WTC11 (cell line): Measurements from ENCODE around the gene NOBOX. TPM values are rescaled to one million over a fixed set of nuclear protein-coding genes. Genes with fewer than 3 reads are reported as not detected.
A peak's percentile ranks its signal among the peaks of the same experiment; 100 is the strongest.

Source experiments
- ATAC-seq: fragments of 200-7000 bp; cut with Tn5 transposase; 2 replicates; pipeline ENCODE4 v1.10.0; 2021; ENCODE audit warnings: mild to moderate bottlenecking, moderate library complexity
- CTCF ChIA-PET: fragments of 300-600 bp; sonication (Branson Sonifier 250); formaldehyde crosslinking; loops from one replicate; lab custom pipeline; 2021; ENCODE audit warnings: antibody characterized with exemption; lab: Charles Lee
- POLR2A ChIA-PET: fragments of 350-600 bp; sonication (Branson Sonifier 250); formaldehyde crosslinking; loops from one replicate; lab custom pipeline; 2021; ENCODE audit warnings: antibody characterized with exemption; lab: Charles Lee
- DNase-seq: peaks from one replicate; pipeline ENCODE4 v3.0.0; 2021; ENCODE audit warnings: low spot score
- H3K27ac Mint-ChIP-seq: 2 replicates; pipeline ENCODE4 v1.8.0; 2021; ENCODE audit warnings: mixed read lengths
- H3K27me3 Mint-ChIP-seq: 2 replicates; pipeline ENCODE4 v1.8.0; 2021; ENCODE audit warnings: low read depth, mild to moderate bottlenecking, moderate library complexity, mixed read lengths
- H3K36me3 Mint-ChIP-seq: 2 replicates; pipeline ENCODE4 v1.8.0; 2021; ENCODE audit warnings: mixed read lengths
- H3K4me1 Mint-ChIP-seq: 2 replicates; pipeline ENCODE4 v1.8.0; 2022; ENCODE audit warnings: mixed read lengths
- H3K4me3 Mint-ChIP-seq: 2 replicates; pipeline ENCODE4 v1.8.0; 2021; ENCODE audit warnings: mild to moderate bottlenecking, moderate library complexity, mixed read lengths
- H3K9me3 Mint-ChIP-seq: 2 replicates; pipeline ENCODE4 v1.8.0; 2021; ENCODE audit warnings: mixed read lengths
- ATF3 ChIP-seq: sonication (generic); formaldehyde crosslinking; conservative IDR thresholded peaks from 2 replicates; pipeline ENCODE4 v1.8.1; 2022; ENCODE audit warnings: mild to moderate bottlenecking, missing genetic modification reagents
- CREB1 ChIP-seq: sonication (generic); formaldehyde crosslinking; IDR thresholded peaks from 2 replicates; pipeline ENCODE4 v1.8.0; 2023; ENCODE audit warnings: mild to moderate bottlenecking, missing genetic modification reagents
- E2F1 ChIP-seq: sonication (generic); formaldehyde crosslinking; IDR thresholded peaks from 2 replicates; pipeline ENCODE4 v1.8.0; 2022; ENCODE audit warnings: mild to moderate bottlenecking, missing genetic modification reagents
- EMX1 ChIP-seq: fragments of 250-450 bp; sonication (Bioruptor Pico); IDR thresholded peaks from 2 replicates; pipeline ENCODE4 v1.8.0; 2021; ENCODE audit warnings: mild to moderate bottlenecking
- HMGA2 ChIP-seq: fragments of 250-450 bp; sonication (Bioruptor Pico); IDR thresholded peaks from 2 replicates; pipeline ENCODE4 v1.4.0; 2021; ENCODE audit warnings: mild to moderate bottlenecking, moderate library complexity
- HMGXB4 ChIP-seq: sonication (generic); formaldehyde crosslinking; IDR thresholded peaks from 2 replicates; pipeline ENCODE4 v1.8.1; 2023; ENCODE audit warnings: mild to moderate bottlenecking, moderate library complexity, missing genetic modification reagents
- MYBL2 ChIP-seq: sonication (generic); formaldehyde crosslinking; IDR thresholded peaks from 2 replicates; pipeline ENCODE4 v1.8.1; 2023; ENCODE audit warnings: mild to moderate bottlenecking, moderate library complexity, missing genetic modification reagents
- SMAD4 ChIP-seq: sonication (generic); formaldehyde crosslinking; IDR thresholded peaks from 2 replicates; pipeline ENCODE4 v1.8.0; 2022; ENCODE audit warnings: mild to moderate bottlenecking, missing genetic modification reagents
- SOX15 ChIP-seq: fragments of 250-450 bp; sonication (Bioruptor Pico); IDR thresholded peaks from 2 replicates; pipeline ENCODE4 v1.9.0; 2021; ENCODE audit warnings: mild to moderate bottlenecking
- USF1 ChIP-seq: sonication (generic); formaldehyde crosslinking; IDR thresholded peaks from 2 replicates; pipeline ENCODE4 v1.8.0; 2022; ENCODE audit warnings: mild to moderate bottlenecking, missing genetic modification reagents
- ZNF138 ChIP-seq: sonication (generic); formaldehyde crosslinking; conservative IDR thresholded peaks from 2 replicates; pipeline ENCODE4 v1.8.1; 2022; ENCODE audit warnings: mild to moderate bottlenecking, moderate library complexity, missing genetic modification reagents
- ZNF281 ChIP-seq: sonication (generic); formaldehyde crosslinking; IDR thresholded peaks from 2 replicates; pipeline ENCODE4 v1.8.0; 2023; ENCODE audit warnings: mild to moderate bottlenecking, missing genetic modification reagents
- ZNF317 ChIP-seq: sonication (generic); formaldehyde crosslinking; IDR thresholded peaks from 2 replicates; pipeline ENCODE4 v1.8.1; 2023; ENCODE audit warnings: low read depth, mild to moderate bottlenecking, moderate library complexity, missing genetic modification reagents, borderline replicate concordance
- ZNF416 ChIP-seq: fragments of 250-450 bp; sonication (Bioruptor Pico); IDR thresholded peaks from 2 replicates; pipeline ENCODE4 v1.9.0; 2021; ENCODE audit warnings: mild to moderate bottlenecking, inconsistent platforms
- ZNF532 ChIP-seq: fragments of 250-450 bp; sonication (Bioruptor Pico); IDR thresholded peaks from 2 replicates; pipeline ENCODE4 v1.9.0; 2021; ENCODE audit warnings: mild to moderate bottlenecking, borderline replicate concordance
- total RNA-seq: library from RNA; stranded (reverse); gene quantifications from 3 replicates; pipeline ENCODE4 v1.2.3, GENCODE V29; 2021

Gene NOBOX
- total RNA-seq, 1 experiment from 2014 or later: not detected

- TF ChIP-seq MYBL2 (CRISPR knock-in tag): no peak
- no peak for TF ChIP-seq SMAD4 (CRISPR knock-in tag)
- ChIA-PET CTCF (interaction anchor here (0.7 kb wide), 1 partner anchor 30 kb away, joined by 3 read pairs; no protein-coding TSS in a partner anchor), POLR2A (no interaction called here)
- Mint-ChIP-seq H3K4me3 (no peak overlapping the region), H3K27me3 (no peaks in the 10 kb centered on the region), H3K36me3 (no peaks in the 10 kb centered on the region), H3K4me1 (peaks cover 28% of the 10 kb centered on the region), H3K27ac (peak overlapping the region; percentile 83; the same call in 1 of the 2 replicates), H3K9me3 (no peaks in the 10 kb centered on the region)
- DNase-seq: no peak
- peak; percentile 68 for ATAC-seq
These were observed 3.9 kb upstream of the NOBOX start for GRCh38 chr7:144407266-144407931.

GRCh38 chr7:144404946-144405345 lies 1.5 kb upstream of the NOBOX start:
- no peak overlapping the region for H3K27ac Mint-ChIP-seq
- CTCF ChIA-PET: interaction anchor here (1.5 to 1.7 kb wide), 2 partner anchors 14 to 33 kb away, joined by 5 read pairs; no protein-coding TSS in a partner anchor
- POLR2A ChIA-PET: no interaction called here
- ATAC-seq (no peak), DNase-seq (no peak)
- H3K4me3 Mint-ChIP-seq: no peak overlapping the region
- H3K9me3 Mint-ChIP-seq: no peaks in the 10 kb centered on the region
- no peaks in the 10 kb centered on the region for H3K36me3 Mint-ChIP-seq
- H3K4me1 Mint-ChIP-seq: peaks cover 25% of the 10 kb centered on the region
- TF ChIP-seq ZNF138 (no peak), E2F1 (no peak), SOX15 (CRISPR knock-in tag) (no peak), ATF3 (CRISPR knock-in tag) (no peak)
- H3K27me3 Mint-ChIP-seq: no peaks in the 10 kb centered on the region

- Mint-ChIP-seq H3K9me3 (no peaks in the 10 kb centered on the region), H3K36me3 (no peaks in the 10 kb centered on the region), H3K27me3 (no peaks in the 10 kb centered on the region), H3K4me3 (no peak overlapping the region), H3K27ac (no peak overlapping the region; the same call in 1 of the 2 replicates), H3K4me1 (peaks cover 19% of the 10 kb centered on the region)
- DNase-seq (no peak), ATAC-seq (no peak)
- ChIA-PET CTCF (interaction anchor here (0.8 kb wide), 1 partner anchor 17 kb away, joined by 3 read pairs; no protein-coding TSS in a partner anchor), POLR2A (no interaction called here)
- TF ChIP-seq HMGXB4 (CRISPR knock-in tag): no peak
- TF ChIP-seq ZNF532 (CRISPR knock-in tag): no peak
- no peak for TF ChIP-seq EMX1 (CRISPR knock-in tag)
- TF ChIP-seq ZNF317 (CRISPR knock-in tag): no peak
- TF ChIP-seq ZNF281 (CRISPR knock-in tag): no peak
- no peak for TF ChIP-seq HMGA2
- no peak for TF ChIP-seq CREB1 (CRISPR knock-in tag)
- TF ChIP-seq SMAD4 (CRISPR knock-in tag): no peak
- no peak for TF ChIP-seq USF1
- TF ChIP-seq ZNF416: no peak
These were observed 391 bp downstream of the NOBOX start for GRCh38 chr7:144403102-144403501.
